Activated CD8-positive, alpha-beta memory T cell treated with anti-CD3 and anti-CD28 coated beads, Interleukin-2, amount 10 ng/mL, durations not matched to agents 7 days and 5 days (primary cell): ENCODE measurements around the gene GYS1. TPM values are rescaled to one million over a fixed set of nuclear protein-coding genes. Genes with fewer than 3 reads are reported as not detected.

ENCODE experiments used
- ATAC-seq: fragments of 150-1000 bp; cut with Tn5 transposase; one replicate; pipeline ENCODE4 v1.10.0; 2021; ENCODE audit warnings: moderate library complexity
- CTCF ChIA-PET: fragments of 350-600 bp; sonication (Branson Sonifier 250); formaldehyde crosslinking; loops from one replicate; lab custom pipeline; 2021; ENCODE audit warnings: antibody characterized with exemption; lab: Charles Lee
- DNase-seq: peaks from one replicate; pipeline ENCODE4 v3.0.0-alpha.2; 2020
- H3K27ac Mint-ChIP-seq: one replicate; pipeline ENCODE4 v1.8.0; 2021; ENCODE audit warnings: mild to moderate bottlenecking, mixed read lengths
- H3K27me3 Mint-ChIP-seq: one replicate; pipeline ENCODE4 v1.8.0; 2021; ENCODE audit warnings: mixed read lengths
- H3K36me3 Mint-ChIP-seq: one replicate; pipeline ENCODE4 v1.8.0; 2021; ENCODE audit warnings: mild to moderate bottlenecking, mixed read lengths
- H3K4me1 Mint-ChIP-seq: one replicate; pipeline ENCODE4 v1.8.0; 2021; ENCODE audit warnings: mixed read lengths
- H3K4me3 Mint-ChIP-seq: one replicate; pipeline ENCODE4 v1.8.0; 2021; ENCODE audit warnings: mild to moderate bottlenecking, moderate library complexity, mixed read lengths
- H3K9me3 Mint-ChIP-seq: one replicate; pipeline ENCODE4 v1.8.0; 2022; ENCODE audit warnings: low read depth, mixed read lengths
- total RNA-seq, 2 experiments: library from RNA; stranded (reverse); gene quantifications; one replicate each; pipeline ENCODE4 v1.2.3, GENCODE V29; 2021

GYS1 gene
- total RNA-seq, 2 experiments from 2014 or later = 44.0 to 65.5 TPM

- DNase-seq (no peak), ATAC-seq (no peak)
- no peaks in the 10 kb centered on the region for H3K27me3 Mint-ChIP-seq
- no peaks in the 10 kb centered on the region for H3K9me3 Mint-ChIP-seq
- CTCF ChIA-PET = interaction anchor here (0.8 to 4.1 kb wide), 10 partner anchors 13 to 155 kb away, joined by 5 to 45 read pairs (median 11); partner anchors contain the start of genes BAX and FTL
- H3K36me3 Mint-ChIP-seq = peaks cover 28% of the 10 kb centered on the region
- H3K27ac Mint-ChIP-seq = peak overlapping the region; percentile 97
- H3K4me3 Mint-ChIP-seq = peak overlapping the region; percentile 89
- H3K4me1 Mint-ChIP-seq = peaks cover 35% of the 10 kb centered on the region
Observed at GRCh38 chr19:48991873-48992580, 1.1 kb downstream of the GYS1 start.

- H3K9me3 Mint-ChIP-seq = no peaks in the 10 kb centered on the region
- H3K27ac Mint-ChIP-seq = no peak overlapping the region
- peaks cover 26% of the 10 kb centered on the region for H3K36me3 Mint-ChIP-seq
- DNase-seq (no peak), ATAC-seq (no peak)
- no peaks in the 10 kb centered on the region for H3K27me3 Mint-ChIP-seq
- CTCF ChIA-PET = interaction anchor here (4.1 kb wide), 1 partner anchor 13 kb away, joined by 45 read pairs; no protein-coding TSS in a partner anchor
- H3K4me3 Mint-ChIP-seq = peak overlapping the region; percentile 16
- peaks cover 32% of the 10 kb centered on the region for H3K4me1 Mint-ChIP-seq
Observed at GRCh38 chr19:48991011-48991609, 2.0 kb downstream of the GYS1 start.

- H3K9me3 Mint-ChIP-seq = no peaks in the 10 kb centered on the region
- H3K27ac Mint-ChIP-seq = no peak overlapping the region
- DNase-seq (no peak), ATAC-seq (no peak)
- CTCF ChIA-PET = interaction anchor here (4.1 kb wide), 1 partner anchor 12 kb away, joined by 45 read pairs; no protein-coding TSS in a partner anchor
- H3K27me3 Mint-ChIP-seq = no peaks in the 10 kb centered on the region
- H3K36me3 Mint-ChIP-seq = peaks cover 26% of the 10 kb centered on the region
- H3K4me3 Mint-ChIP-seq = no peak overlapping the region
- peaks cover 29% of the 10 kb centered on the region for H3K4me1 Mint-ChIP-seq
Observed at GRCh38 chr19:48990400-48990799, 2.7 kb downstream of the GYS1 start.

- Mint-ChIP-seq H3K27me3 (no peaks in the 10 kb centered on the region), H3K27ac (no peak overlapping the region), H3K36me3 (peaks cover 24% of the 10 kb centered on the region), H3K4me1 (peaks cover 24% of the 10 kb centered on the region), H3K4me3 (no peak overlapping the region), H3K9me3 (no peaks in the 10 kb centered on the region)
- DNase-seq (no peak), ATAC-seq (no peak)
- CTCF ChIA-PET = no interaction called here
Observed at GRCh38 chr19:48989701-48990291, 3.3 kb downstream of the GYS1 start.

GRCh38 chr19:48988860-48989259, 4.2 kb downstream of the GYS1 start:
- DNase-seq (no peak), ATAC-seq (no peak)
- CTCF ChIA-PET = interaction anchor here (0.8 kb wide), 1 partner anchor 20 kb away, joined by 3 read pairs; no protein-coding TSS in a partner anchor
- Mint-ChIP-seq H3K27me3 (no peaks in the 10 kb centered on the region), H3K36me3 (peaks cover 23% of the 10 kb centered on the region), H3K27ac (no peak overlapping the region), H3K9me3 (no peaks in the 10 kb centered on the region), H3K4me3 (no peak overlapping the region), H3K4me1 (peaks cover 18% of the 10 kb centered on the region)

GRCh38 chr19:48988286-48988685, 4.8 kb downstream of the GYS1 start:
- Mint-ChIP-seq H3K9me3 (no peaks in the 10 kb centered on the region), H3K4me1 (peaks cover 15% of the 10 kb centered on the region), H3K27ac (peak overlapping the region; percentile 1), H3K36me3 (peaks cover 22% of the 10 kb centered on the region), H3K4me3 (no peak overlapping the region), H3K27me3 (no peaks in the 10 kb centered on the region)
- CTCF ChIA-PET = interaction anchor here (1.7 kb wide), 1 partner anchor 18 kb away, joined by 3 read pairs; no protein-coding TSS in a partner anchor
- DNase-seq = no peak
- no peak for ATAC-seq

- Mint-ChIP-seq H3K36me3 (peaks cover 27% of the 10 kb centered on the region), H3K9me3 (no peaks in the 10 kb centered on the region), H3K27me3 (no peaks in the 10 kb centered on the region), H3K27ac (no peak overlapping the region), H3K4me3 (no peak overlapping the region), H3K4me1 (peaks cover 14% of the 10 kb centered on the region)
- DNase-seq (no peak), ATAC-seq (no peak)
- CTCF ChIA-PET = interaction anchor here (1.0 to 1.7 kb wide), 2 partner anchors 17 to 145 kb away, joined by 3 read pairs; no protein-coding TSS in a partner anchor
Observed at GRCh38 chr19:48987323-48987722, 5.8 kb downstream of the GYS1 start.

GRCh38 chr19:48986211-48986610, 6.9 kb downstream of the GYS1 start:
- no peak for ATAC-seq
- H3K27ac Mint-ChIP-seq = no peak overlapping the region
- no peaks in the 10 kb centered on the region for H3K9me3 Mint-ChIP-seq
- no peak overlapping the region for H3K4me3 Mint-ChIP-seq
- DNase-seq = no peak
- CTCF ChIA-PET = interaction anchor here (1.0 kb wide), 1 partner anchor 14 kb away, joined by 4 read pairs; no protein-coding TSS in a partner anchor
- H3K27me3 Mint-ChIP-seq = no peaks in the 10 kb centered on the region
- peaks cover 30% of the 10 kb centered on the region for H3K36me3 Mint-ChIP-seq
- peaks cover 7% of the 10 kb centered on the region for H3K4me1 Mint-ChIP-seq

- no peak for ATAC-seq
- H3K27ac Mint-ChIP-seq = no peak overlapping the region
- H3K4me1 Mint-ChIP-seq = peaks cover 3% of the 10 kb centered on the region
- peaks cover 27% of the 10 kb centered on the region for H3K36me3 Mint-ChIP-seq
- CTCF ChIA-PET = no interaction called here
- H3K27me3 Mint-ChIP-seq = no peaks in the 10 kb centered on the region
- H3K4me3 Mint-ChIP-seq = no peak overlapping the region
- H3K9me3 Mint-ChIP-seq = no peaks in the 10 kb centered on the region
- no peak for DNase-seq
Observed at GRCh38 chr19:48985711-48986110, 7.4 kb downstream of the GYS1 start.

GRCh38 chr19:48982280-48982679, 10.8 kb downstream of the GYS1 start:
- Mint-ChIP-seq H3K9me3 (no peaks in the 10 kb centered on the region), H3K4me1 (peaks cover 10% of the 10 kb centered on the region), H3K36me3 (peaks cover 23% of the 10 kb centered on the region), H3K27ac (no peak overlapping the region), H3K27me3 (no peaks in the 10 kb centered on the region), H3K4me3 (no peak overlapping the region)
- CTCF ChIA-PET = interaction anchor here (0.6 to 7.4 kb wide), 5 partner anchors 10 to 20 kb away, joined by 3 to 45 read pairs (median 8); partner anchors contain the start of genes GYS1 and RUVBL2
- no peak for DNase-seq
- ATAC-seq = no peak

GRCh38 chr19:48977061-48977460, 16.0 kb downstream of the GYS1 start:
- DNase-seq (no peak), ATAC-seq (no peak)
- no peak overlapping the region for H3K27ac Mint-ChIP-seq
- no peaks in the 10 kb centered on the region for H3K9me3 Mint-ChIP-seq
- H3K4me1 Mint-ChIP-seq = peaks cover 16% of the 10 kb centered on the region
- CTCF ChIA-PET = interaction anchor here (2.0 to 7.4 kb wide), 3 partner anchors 10 to 182 kb away, joined by 7 to 45 read pairs (median 10); partner anchors contain the start of genes GYS1 and RUVBL2
- no peak overlapping the region for H3K4me3 Mint-ChIP-seq
- H3K27me3 Mint-ChIP-seq = no peaks in the 10 kb centered on the region
- H3K36me3 Mint-ChIP-seq = peaks cover 23% of the 10 kb centered on the region

GRCh38 chr19:48975947-48976847, 16.9 kb downstream of the GYS1 start:
- CTCF ChIA-PET = interaction anchor here (2.0 to 7.4 kb wide), 3 partner anchors 9 to 181 kb away, joined by 7 to 45 read pairs (median 10); partner anchors contain the start of genes GYS1 and RUVBL2

More at GRCh38 chr19:48975947-48976847, 16.9 kb downstream of the GYS1 start:
- peak; percentile 70 for DNase-seq
- Mint-ChIP-seq H3K4me3 (no peak overlapping the region), H3K9me3 (no peaks in the 10 kb centered on the region), H3K27me3 (no peaks in the 10 kb centered on the region), H3K36me3 (peaks cover 22% of the 10 kb centered on the region), H3K4me1 (peaks cover 16% of the 10 kb centered on the region), H3K27ac (no peak overlapping the region)
- peak; percentile 54 for ATAC-seq
